Suprapubic skin (tissue), 4 donors: Measurements from ENCODE around the gene CAMTA1. TPM values are rescaled to one million over a fixed set of nuclear protein-coding genes. Genes with fewer than 3 reads are reported as not detected.

Source experiments
- DNase-seq, 2 donors: peaks; one replicate each; pipeline ENCODE4 v3.0.0-alpha.2; 2019; ENCODE audit warnings: low spot score in 2 of 2
- H3K27ac ChIP-seq: fragments of 200-600 bp; sonication (generic); one replicate; pipeline ENCODE4 v1.5.1; 2019
- H3K27me3 ChIP-seq: fragments of 200-600 bp; sonication (generic); one replicate; pipeline ENCODE4 v1.5.1; 2019
- H3K36me3 ChIP-seq: fragments of 200-600 bp; sonication (generic); one replicate; pipeline ENCODE4 v1.5.1; 2019
- H3K4me1 ChIP-seq: fragments of 200-600 bp; sonication (generic); one replicate; pipeline ENCODE4 v1.5.1; 2019
- H3K4me3 ChIP-seq: fragments of 200-600 bp; sonication (generic); one replicate; pipeline ENCODE4 v1.5.1; 2019; ENCODE audit warnings: mild to moderate bottlenecking
- H3K9me3 ChIP-seq: fragments of 200-600 bp; sonication (generic); one replicate; pipeline ENCODE4 v1.5.1; 2019
- EP300 ChIP-seq: sonication (generic); formaldehyde crosslinking; IDR thresholded peaks from one replicate; pipeline ENCODE4 v1.6.1; 2017; ENCODE audit warnings: antibody characterized with exemption
- POLR2A ChIP-seq, 2 donors: fragments of 450-650 bp; IDR thresholded peaks; one replicate each; pipeline ENCODE4 v1.6.1; 2017; ENCODE audit warnings: antibody characterized with exemption in 2 of 2, mild to moderate bottlenecking in 2 of 2, moderate library complexity in 2 of 2
- POLR2AphosphoS5 ChIP-seq, 3 donors: sonication (generic); formaldehyde crosslinking; IDR thresholded peaks; one replicate each; pipeline ENCODE4 v1.6.1; 2017; ENCODE audit warnings: antibody characterized with exemption in 3 of 3
- WGBS: methylation state at CpG from one replicate; pipeline ENCODE4 v1.1.5; 2018; 5-methylcytosine and 5-hydroxymethylcytosine counted together
- total RNA-seq, 4 donors: library from RNA; depleted of rRNA; stranded (reverse); fragments of >200 nt; gene quantifications; one replicate each; pipeline ENCODE4 v1.1.0, GENCODE V29; 2016
- TF ChIP-seq, protein P1 (sequence below), 2 donors: fragments of 200-600 bp in 1 of 2; fragments of 450-650 bp in 1 of 2; sonication (generic) in 1 of 2; IDR thresholded peaks; one replicate each; pipeline ENCODE4 v1.5.1; 2016 to 2019; ENCODE audit warnings: antibody characterized with exemption in 2 of 2, mild to moderate bottlenecking in 1 of 2, moderate library complexity in 1 of 2

Gene CAMTA1
- total RNA-seq, 4 donors from 2014 or later, result 40.4 to 54.1 (median 46.6) TPM

DNA sequence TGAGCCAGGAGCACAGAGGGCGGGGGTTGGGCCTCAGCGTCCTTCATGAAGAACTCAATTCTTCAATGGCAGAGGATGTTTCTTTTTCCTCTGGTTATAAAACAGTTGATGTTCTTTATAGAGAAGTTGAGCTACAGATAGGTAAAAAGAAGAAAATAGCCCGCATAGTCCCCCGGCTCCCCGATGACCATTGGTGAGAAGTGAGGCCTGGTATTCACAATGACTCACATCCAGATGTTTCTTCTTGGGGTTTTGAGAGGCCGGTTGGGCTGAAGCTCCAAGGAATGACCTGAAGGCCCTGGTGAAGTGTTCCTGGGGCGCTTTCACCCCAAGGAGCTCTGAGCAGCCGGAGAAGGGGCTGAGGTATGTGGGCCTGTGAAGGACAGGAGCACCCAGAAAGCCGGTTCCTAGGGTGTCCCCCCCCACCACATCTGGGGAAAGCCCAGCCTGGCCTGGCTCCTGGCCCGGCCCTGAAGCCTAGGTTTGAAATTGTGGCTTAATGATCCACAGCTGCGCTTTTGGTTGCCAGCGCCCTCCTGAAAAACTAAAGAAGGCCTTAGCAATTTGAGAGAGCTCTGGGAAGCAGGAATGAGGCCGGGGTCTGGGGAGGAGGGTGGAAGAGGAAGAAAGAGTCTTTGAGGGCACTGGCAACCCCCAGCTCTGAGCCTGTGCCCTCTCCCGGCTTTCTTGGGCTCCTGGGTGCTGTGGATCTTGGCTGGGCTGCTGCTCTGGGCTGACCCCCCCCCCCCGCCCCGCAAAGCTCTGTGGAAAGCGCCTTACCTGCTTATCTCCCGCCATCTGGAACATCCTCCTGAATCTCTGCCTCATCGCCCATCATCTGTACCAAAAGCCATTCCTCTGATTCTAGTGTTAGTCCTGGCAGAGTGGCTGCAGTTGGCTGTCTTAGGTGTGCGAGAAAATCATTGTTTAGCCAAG, 444.7 kb downstream of the CAMTA1 start:
- H3K36me3 ChIP-seq, result no peaks in the 10 kb centered on the region
- 68% methylated on average over 18 of the region's 20 CpGs for WGBS
- H3K9me3 ChIP-seq, result no peaks in the 10 kb centered on the region
- no peak overlapping the region for H3K4me3 ChIP-seq
- H3K27me3 ChIP-seq, result peaks cover 20% of the 10 kb centered on the region
- no peak overlapping the region for H3K27ac ChIP-seq
- H3K4me1 ChIP-seq, result no peaks in the 10 kb centered on the region
- TF ChIP-seq, protein P1, sequence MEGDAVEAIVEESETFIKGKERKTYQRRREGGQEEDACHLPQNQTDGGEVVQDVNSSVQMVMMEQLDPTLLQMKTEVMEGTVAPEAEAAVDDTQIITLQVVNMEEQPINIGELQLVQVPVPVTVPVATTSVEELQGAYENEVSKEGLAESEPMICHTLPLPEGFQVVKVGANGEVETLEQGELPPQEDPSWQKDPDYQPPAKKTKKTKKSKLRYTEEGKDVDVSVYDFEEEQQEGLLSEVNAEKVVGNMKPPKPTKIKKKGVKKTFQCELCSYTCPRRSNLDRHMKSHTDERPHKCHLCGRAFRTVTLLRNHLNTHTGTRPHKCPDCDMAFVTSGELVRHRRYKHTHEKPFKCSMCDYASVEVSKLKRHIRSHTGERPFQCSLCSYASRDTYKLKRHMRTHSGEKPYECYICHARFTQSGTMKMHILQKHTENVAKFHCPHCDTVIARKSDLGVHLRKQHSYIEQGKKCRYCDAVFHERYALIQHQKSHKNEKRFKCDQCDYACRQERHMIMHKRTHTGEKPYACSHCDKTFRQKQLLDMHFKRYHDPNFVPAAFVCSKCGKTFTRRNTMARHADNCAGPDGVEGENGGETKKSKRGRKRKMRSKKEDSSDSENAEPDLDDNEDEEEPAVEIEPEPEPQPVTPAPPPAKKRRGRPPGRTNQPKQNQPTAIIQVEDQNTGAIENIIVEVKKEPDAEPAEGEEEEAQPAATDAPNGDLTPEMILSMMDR (IDR thresholded peaks at IDR 0.05), result no peak
- TF ChIP-seq EP300 (no peak), POLR2AphosphoS5 (IDR thresholded peaks at IDR 0.05) (no peak), POLR2A (IDR thresholded peaks at IDR 0.05) (no peak)
- no peak for DNase-seq

DNA sequence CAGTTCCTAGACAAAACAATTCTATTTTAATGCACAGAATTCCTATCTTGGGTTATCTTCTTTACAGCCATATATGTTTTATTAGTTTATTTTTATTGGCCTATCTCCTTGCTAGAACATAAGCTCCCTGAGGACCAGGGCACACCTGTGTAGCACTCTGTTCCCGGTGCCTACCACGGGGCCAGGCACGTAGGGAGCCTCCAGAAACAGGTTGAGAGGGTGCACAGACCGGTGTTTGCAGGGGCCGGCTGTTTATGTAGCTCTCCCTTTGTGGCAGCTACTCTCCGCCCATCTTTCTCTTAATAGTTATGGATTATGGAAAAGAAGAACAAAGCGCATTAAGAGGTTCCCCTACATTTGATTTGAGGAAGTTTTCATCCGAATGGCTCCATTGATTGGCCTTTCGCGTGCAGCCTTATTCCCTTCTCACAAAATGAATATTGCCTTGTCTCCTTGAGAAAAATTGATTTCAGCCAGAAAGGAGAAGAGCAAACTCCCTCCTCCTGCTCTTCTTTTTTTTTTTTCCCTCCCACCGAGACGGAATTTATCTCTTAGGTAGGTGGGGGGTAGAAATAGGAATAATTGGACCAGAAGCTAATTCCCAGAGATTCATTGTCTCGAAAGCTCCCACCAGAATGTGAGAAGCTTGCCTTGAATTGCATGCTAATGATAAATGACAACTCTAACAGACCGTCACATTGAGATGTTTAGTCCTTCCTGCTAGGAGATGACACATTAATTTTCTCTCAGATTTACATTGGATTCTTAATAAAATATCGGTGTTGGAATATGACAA, 447.4 kb downstream of the CAMTA1 start:
- H3K27me3 ChIP-seq, result peaks cover 18% of the 10 kb centered on the region
- TF ChIP-seq POLR2A (IDR thresholded peaks at IDR 0.05) (no peak), EP300 (no peak), POLR2AphosphoS5 (IDR thresholded peaks at IDR 0.05) (no peak)
- TF ChIP-seq, protein P1 (IDR thresholded peaks at IDR 0.05), result no peak
- no peaks in the 10 kb centered on the region for H3K4me1 ChIP-seq
- no peak for DNase-seq
- 90% methylated on average over 15 of the region's 15 CpGs for WGBS
- H3K36me3 ChIP-seq, result no peaks in the 10 kb centered on the region
- H3K9me3 ChIP-seq, result no peaks in the 10 kb centered on the region
- H3K27ac ChIP-seq, result no peak overlapping the region
- no peak overlapping the region for H3K4me3 ChIP-seq

- no peak for DNase-seq
- Histone ChIP-seq H3K36me3 (no peaks in the 10 kb centered on the region), H3K4me1 (no peaks in the 10 kb centered on the region), H3K9me3 (no peaks in the 10 kb centered on the region), H3K27me3 (peaks cover 15% of the 10 kb centered on the region), H3K27ac (no peak overlapping the region), H3K4me3 (no peak overlapping the region)
- TF ChIP-seq POLR2AphosphoS5 (IDR thresholded peaks at IDR 0.05), result no peak
- TF ChIP-seq, protein P1 (IDR thresholded peaks at IDR 0.05), result no peak
- TF ChIP-seq EP300, result no peak
- no peak for TF ChIP-seq POLR2A (IDR thresholded peaks at IDR 0.05)
- 94% methylated on average over 6 of the region's 6 CpGs for WGBS
Observed at GRCh38 chr1:7233237-7233540, 447.9 kb downstream of the CAMTA1 start.

GRCh38 chr1:7233646-7234470, 448.6 kb downstream of the CAMTA1 start:
- H3K9me3 ChIP-seq, result no peaks in the 10 kb centered on the region
- WGBS, result 91% methylated on average over 28 of the region's 28 CpGs
- no peak for DNase-seq

More at GRCh38 chr1:7233646-7234470, 448.6 kb downstream of the CAMTA1 start:
- Histone ChIP-seq H3K27ac (no peak overlapping the region), H3K4me3 (no peak overlapping the region), H3K4me1 (no peaks in the 10 kb centered on the region), H3K36me3 (no peaks in the 10 kb centered on the region), H3K27me3 (peaks cover 9% of the 10 kb centered on the region)
- TF ChIP-seq POLR2AphosphoS5 (IDR thresholded peaks at IDR 0.05), result no peak
- no peak for TF ChIP-seq POLR2A (IDR thresholded peaks at IDR 0.05)
- no peak for TF ChIP-seq EP300
- TF ChIP-seq, protein P1 (IDR thresholded peaks at IDR 0.05), result no peak
